GM19351 (cell line): ENCODE measurements around the gene AFMID.
"Not testable (repeated sequence)": the region's sequence is repeated elsewhere in the genome, so short reads cannot be mapped to it uniquely, and the experiment has no call there.

ENCODE experiments used
- ATAC-seq: cut with Tn5 transposase; IDR thresholded peaks from one replicate; pipeline ENCODE4 v1.9.1; 2021; ENCODE audit warnings: mild to moderate bottlenecking, moderate library complexity; ENCODE audit not compliant: unreplicated experiment

The AFMID gene

GRCh38 chr17:78219396-78220150, 32.4 kb downstream of the AFMID start:
- ATAC-seq, result no peak

GRCh38 chr17:78223061-78223460, 35.9 kb downstream of the AFMID start:
- no peak for ATAC-seq

DNA sequence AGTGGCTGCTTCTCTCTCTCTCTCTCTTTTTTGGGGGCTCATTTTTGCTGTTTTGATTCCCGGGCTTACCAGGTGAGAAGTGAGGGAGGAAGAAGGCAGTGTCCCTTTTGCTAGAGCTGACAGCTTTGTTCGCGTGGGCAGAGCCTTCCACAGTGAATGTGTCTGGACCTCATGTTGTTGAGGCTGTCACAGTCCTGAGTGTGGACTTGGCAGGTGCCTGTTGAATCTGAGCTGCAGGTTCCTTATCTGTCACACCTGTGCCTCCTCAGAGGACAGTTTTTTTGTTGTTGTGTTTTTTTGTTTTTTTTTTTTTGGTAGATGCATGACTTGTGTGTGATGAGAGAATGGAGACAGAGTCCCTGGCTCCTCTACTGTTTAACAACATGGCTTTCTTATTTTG, 36.6 kb downstream of the AFMID start:
- ATAC-seq, result no peak

GRCh38 chr17:78224231-78225087, 37.3 kb downstream of the AFMID start:
- no peak for ATAC-seq

GRCh38 chr17:78225088-78225865, 38.1 kb downstream of the AFMID start:
- no peak for ATAC-seq

DNA sequence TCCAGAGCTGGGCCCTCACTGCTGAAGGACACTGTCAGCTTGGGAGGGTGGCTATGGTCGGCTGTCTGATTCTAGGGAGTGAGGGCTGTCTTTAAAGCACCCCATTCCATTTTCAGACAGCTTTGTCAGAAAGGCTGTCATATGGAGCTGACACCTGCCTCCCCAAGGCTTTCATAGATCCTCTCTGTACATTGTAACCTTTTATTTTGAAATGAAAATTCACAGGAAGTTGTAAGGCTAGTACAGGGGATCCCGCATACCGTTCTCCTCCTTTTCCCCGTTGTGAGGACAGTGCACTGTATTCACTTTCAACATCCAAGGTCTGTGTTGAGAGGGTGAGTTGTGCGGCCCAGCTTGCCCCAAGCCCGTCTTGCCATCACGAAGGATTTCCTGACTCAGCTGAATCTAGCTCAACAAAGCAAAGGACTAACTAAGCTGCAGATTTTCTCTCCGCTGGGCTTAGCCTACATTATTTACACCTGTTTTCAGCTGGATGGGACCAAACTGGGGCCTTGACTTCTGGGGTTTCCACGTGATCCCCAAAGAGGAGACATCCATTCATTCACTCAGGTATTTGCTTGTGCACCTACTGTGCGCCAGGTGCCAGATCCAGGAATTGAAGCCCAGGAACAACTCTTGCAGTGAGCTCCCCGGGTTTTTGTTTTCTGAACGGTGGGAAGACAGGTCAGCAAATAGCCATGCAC, 39.0 kb downstream of the AFMID start:
- ATAC-seq, result no peak

DNA sequence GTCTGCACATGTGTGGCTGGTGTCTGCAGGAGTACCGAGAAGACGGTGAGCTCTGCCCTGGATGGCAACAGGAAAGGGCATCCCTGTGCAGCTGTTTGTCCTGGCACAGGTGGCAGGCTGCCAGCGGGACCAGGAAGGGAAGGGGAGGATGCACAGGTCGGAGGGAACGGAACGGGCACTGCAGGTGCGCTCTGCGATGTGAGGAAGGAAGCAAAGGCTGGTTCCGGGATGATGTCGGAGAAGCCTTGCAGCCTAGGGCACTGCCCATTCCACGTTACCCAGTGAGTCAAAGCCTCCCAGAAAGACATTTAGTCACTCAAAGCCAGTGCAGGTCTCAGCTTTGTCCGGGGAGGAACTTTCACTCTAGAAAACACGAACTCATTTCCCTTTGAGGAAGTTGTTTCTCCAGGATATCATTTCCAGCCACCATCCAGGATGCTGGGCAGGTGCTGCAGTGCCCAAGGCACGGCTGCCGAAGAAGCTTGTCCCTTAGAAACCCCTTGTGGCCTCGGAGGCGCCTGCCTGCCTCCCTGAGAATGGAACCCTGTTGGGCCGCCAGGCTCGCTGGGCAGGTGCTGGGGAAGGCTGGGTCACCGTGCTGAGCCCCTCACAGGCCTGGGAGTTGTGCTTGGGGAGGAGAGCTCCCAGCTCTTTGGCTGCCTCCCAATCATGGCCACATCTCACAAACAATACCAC, 39.7 kb downstream of the AFMID start:
- no peak for ATAC-seq

GRCh38 chr17:78227455-78227916, 40.3 kb downstream of the AFMID start:
- no peak for ATAC-seq

GRCh38 chr17:78228176-78228575, 41.0 kb downstream of the AFMID start:
- no peak for ATAC-seq

DNA sequence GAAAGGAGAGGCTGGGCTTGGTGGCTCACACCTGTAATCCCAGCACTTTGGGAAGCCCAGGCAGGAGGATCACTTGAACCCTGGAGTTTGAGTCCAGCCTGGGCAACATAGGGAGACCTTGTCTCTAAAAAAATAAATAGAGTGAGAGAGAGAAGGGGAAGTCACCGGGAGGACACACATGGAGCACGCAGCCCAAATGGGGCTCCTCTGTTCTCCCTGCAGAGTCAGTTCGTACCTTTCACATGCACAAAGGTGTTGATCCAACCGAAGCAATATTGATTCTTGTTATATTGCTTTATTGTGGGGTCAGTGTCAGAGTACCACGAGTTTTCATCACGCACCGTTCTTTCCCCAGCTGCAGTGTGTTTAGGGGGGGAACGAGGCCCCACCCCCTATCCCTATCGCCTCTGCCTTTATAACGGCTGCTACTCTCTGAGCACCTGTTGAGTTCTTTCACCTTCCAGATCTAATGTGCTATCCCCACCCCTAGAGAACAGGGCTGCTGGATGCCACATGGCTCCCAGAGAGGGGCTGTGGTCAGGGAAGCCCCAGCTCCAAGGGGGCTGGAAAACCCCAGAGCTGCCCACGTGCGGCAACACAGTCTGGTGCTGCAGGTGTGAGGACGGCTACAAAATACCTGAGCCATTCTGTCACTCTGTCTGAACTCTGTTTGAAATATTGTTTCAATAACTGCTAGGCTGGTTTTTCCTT, 43.2 kb downstream of the AFMID start:
- ATAC-seq, result no peak

GRCh38 chr17:78230996-78231935, 44.1 kb downstream of the AFMID start, which contains the start of gene TMEM235:
TSS of gene TMEM235 (plus strand) at chr17:78231631. CDS start at chr17:78232024, 393 bp downstream.
- ATAC-seq, result no peak

DNA sequence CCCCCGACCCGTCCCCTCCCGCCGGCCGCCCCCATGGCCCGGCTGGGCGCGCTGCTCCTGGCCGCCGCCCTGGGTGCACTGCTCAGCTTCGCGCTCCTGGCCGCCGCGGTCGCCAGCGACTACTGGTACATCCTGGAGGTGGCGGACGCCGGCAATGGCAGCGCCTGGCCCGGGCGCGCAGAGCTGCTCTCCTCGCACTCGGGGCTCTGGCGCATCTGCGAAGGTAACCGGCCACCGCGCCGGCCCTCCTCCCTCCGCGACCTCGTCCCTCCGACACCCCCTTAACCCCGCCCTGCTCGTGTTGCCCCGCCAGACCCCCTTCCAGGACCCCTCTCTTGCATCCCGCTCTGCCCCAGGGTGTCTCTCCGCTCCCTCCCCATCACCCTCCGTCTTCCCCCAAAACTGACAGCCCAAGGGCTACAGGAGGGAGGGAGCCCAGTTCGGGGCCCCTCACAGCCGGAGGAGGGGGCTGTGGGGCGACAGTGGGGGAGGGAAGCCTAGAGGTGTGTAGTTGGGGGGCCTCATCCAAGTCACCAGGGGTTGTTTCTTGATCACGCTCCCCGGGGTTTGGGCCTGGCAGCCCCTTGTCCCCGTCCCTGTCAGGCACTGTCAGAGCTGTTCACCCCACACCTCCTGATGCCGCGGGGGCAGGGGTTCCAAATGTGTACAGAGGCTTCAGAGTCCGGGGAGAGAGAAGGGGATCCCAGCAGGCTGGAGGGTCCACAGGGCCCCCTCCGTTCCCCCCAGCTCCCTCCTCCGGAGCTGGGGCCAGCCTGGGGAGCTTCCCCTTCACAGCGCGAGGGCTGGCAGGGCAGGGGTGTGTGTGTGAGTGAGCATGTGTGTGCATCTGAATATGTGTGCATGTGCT, 45.1 kb downstream of the AFMID start:
- ATAC-seq, result no peak

DNA sequence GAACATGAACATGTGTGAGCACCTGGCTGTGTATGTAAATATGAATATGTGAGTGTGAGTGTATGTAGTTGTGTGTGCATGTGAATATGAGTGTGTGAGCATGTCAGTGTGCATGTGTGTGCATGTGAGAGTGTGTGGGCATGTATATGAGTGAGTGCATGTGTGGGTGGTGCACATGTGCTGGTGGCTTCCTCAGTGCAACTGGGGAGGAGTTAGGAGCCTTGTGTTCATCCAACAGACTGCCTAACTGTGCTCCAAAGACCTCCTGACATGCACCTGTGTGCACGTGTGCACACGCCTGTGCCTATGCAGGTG, 45.7 kb downstream of the AFMID start:
- no peak for ATAC-seq

- ATAC-seq, result no peak
Observed at GRCh38 chr17:78233678-78234077, 46.5 kb downstream of the AFMID start.

- ATAC-seq, result no peak
Observed at GRCh38 chr17:78234261-78234865, 47.2 kb downstream of the AFMID start.

GRCh38 chr17:78235022-78235421, 47.9 kb downstream of the AFMID start:
- not testable (repeated sequence) for ATAC-seq

- no peak for ATAC-seq
Observed at GRCh38 chr17:78235885-78236284, 48.7 kb downstream of the AFMID start.
